HG02678 (cell line): ENCODE measurements around the gene YWHAH.

ENCODE experiments used
- ATAC-seq: cut with Tn5 transposase; IDR thresholded peaks from one replicate; pipeline ENCODE4 v1.9.1; 2021; ENCODE audit warnings: mild to moderate bottlenecking, moderate library complexity; ENCODE audit not compliant: unreplicated experiment

Gene YWHAH

DNA sequence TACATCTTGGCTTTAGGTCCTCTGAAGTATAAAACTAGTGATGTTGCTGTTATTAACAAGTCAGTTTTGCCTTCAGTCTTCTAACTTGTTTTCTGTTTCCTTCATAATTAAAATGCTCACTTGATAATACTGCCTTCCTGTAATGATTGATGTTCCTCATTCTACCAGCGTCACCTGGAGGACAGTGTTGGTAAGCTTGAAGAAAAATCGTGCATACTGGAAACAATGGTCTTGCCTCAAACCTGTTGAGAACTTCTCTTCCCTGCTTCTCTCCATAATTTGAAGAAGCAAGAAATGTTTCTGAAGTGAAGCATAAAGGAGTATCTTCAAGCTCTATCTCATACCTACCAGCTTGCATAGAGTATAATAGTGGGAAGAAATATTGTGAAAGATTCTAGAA lies 3.0 kb downstream of the YWHAH start:
- no peak for ATAC-seq

GRCh38 chr22:31948002-31948401 lies 3.7 kb downstream of the YWHAH start:
- ATAC-seq: no peak

- no peak for ATAC-seq
Measured at GRCh38 chr22:31950226-31950625, 5.9 kb downstream of the YWHAH start.

- ATAC-seq: no peak
Measured at GRCh38 chr22:31951194-31952093, 7.1 kb downstream of the YWHAH start.

GRCh38 chr22:31952094-31952401 lies 7.7 kb downstream of the YWHAH start:
- ATAC-seq: no peak

DNA sequence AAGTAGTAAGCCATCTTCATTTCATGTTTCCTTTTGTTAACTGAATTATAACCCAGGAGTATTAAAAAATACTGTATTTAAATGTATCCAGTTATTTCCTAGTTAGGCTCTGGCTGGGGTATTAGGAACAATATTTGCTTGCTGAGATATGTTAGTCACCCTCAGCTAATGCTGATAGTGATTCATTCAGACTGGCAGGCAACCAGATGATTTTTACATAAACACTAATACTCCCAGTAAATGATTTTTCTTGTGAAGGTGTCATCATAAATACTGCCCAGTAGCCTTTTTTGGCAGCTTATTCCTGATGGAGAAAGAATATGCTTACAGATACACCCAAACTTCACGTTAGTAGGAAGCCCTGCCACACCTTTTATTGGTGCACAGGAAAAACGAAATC lies 8.1 kb downstream of the YWHAH start:
- no peak for ATAC-seq

GRCh38 chr22:31953261-31953660 lies 8.9 kb downstream of the YWHAH start:
- no peak for ATAC-seq

DNA sequence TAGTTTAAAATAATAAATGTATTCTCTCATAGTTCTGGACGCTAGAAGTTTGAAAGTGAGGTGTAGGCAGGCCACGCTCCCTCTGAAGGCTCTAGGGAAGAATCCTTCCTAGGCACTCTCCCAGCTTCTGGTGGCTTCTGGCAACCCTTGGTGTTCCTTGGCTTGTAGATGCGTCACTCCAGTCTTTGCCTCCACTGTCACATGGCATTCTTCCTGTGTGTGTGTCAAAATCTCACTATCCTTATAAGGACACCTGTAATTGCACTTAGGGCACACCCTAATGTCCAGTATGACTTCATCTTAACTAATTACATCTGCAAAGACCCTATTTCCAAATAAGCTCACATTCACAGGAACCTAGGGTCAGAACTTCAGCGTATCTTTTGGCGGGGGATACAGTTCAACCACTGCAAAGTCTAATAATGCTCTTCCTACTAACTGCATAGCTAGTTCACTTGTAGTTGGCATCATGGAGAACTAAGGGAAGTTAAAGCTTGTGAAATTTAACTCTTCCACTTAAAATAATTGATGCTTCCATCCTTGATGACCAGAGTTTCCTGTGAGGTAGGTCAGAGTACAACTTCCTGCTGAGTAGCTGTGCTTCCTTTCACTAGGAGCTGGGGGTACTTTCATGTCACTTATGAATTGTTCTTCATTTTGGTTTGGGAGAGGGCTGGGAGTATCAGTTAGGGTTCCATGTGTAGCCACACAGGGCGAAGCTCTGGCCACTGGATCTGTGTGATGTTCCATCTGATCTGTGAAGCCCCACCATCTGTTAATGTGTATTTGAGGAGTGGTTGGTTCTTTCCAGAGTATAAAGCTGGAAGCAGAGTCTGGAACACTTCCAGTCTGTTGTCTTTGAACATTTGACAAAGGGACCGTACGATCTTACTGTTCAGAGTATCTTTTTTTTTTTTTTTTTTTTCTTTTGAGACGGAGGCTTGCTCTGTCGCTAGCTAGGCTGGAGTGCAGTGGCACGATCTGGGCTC lies 10.5 kb downstream of the YWHAH start:
- no peak for ATAC-seq

GRCh38 chr22:31956360-31956759 lies 12.0 kb downstream of the YWHAH start:
- ATAC-seq: no peak

DNA sequence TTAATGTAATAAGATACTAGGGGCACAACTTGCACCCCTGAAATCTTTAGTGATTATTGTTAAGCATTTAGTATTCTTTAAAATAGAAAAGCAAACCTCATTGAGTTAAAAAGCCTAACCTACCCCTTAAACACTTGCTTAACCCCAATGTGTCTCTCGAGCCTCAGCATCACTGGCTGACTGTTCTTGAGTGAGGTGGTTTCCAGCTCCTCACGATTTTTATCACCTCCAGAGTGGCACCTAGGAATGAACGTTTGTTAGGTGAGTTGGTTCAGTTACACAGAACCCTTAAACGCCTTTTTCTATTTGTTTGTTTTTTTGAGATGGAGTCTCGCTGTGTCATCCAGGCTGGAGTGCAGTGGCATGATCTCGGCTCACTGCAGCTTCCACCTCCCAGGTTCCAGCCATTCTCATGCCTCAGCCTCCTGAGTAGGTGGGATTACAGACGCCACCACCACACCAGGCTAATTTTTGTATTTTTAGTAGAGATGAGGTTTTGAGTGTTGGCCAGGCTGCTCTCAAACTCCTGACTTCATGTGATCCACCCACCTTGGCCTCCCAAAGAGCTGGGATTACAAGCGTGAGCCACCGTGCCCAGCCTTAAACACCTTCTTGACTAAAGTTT lies 13.7 kb downstream of the YWHAH start:
- no peak for ATAC-seq

- ATAC-seq: no peak
Measured at GRCh38 chr22:31958625-31959239, 14.4 kb downstream of the YWHAH start.

- no peak for ATAC-seq
Measured at GRCh38 chr22:31960767-31961166, 16.4 kb downstream of the YWHAH start.

DNA sequence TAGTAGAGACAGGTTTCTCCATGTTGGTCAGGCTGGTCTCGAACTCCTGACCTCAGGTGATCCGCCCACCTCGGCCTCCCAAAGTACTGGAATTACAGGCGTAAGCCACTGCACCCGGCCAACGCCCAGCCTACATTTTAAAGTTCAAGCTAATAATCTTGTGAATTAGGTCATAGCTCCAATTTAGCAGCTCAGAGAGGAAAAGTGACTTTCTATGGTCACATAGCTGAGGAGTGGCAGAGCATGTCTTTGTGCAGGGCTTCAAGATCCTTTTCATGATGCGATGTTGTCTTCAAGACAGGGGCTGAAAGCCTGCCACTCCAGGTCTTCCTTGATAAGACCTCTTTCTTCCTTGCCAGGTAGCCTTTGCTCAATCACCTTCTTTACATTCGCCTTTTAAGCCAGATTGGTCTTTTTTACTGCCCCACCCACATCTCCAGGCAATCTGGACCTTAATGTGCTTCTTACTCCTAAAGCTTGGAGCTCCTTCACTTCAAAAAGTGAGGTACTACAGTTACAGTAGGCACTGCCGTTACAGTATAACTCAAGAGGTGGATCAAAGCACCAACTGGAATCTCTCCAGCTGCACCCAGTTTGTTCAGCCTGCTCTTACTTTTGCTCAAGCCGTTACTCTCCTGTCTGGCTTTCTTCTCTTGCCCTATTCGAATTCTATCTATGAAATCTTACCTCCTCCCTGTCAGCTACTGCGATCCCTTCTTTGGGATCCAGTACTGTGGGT lies 18.2 kb downstream of the YWHAH start:
- ATAC-seq: no peak

DNA sequence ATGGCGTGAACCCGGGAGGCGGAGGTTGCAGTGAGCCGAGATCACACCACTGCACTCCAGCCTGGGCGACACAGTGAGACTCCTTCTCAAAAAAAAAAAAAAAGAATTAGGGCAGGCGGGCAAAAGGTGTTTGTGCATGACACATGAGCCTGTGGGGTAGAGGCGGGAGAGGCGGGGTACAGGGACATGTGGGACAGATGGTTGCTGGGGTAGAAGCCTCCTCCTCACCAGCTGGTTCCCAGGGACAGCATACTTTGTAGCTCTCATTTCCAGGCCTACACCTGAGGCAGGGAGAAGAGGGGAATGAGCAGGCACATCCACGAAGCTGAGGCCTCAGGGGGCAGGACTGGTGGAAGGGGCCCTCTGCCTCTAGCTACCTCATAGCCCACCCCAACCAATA lies 23.7 kb downstream of the YWHAH start:
- no peak for ATAC-seq

DNA sequence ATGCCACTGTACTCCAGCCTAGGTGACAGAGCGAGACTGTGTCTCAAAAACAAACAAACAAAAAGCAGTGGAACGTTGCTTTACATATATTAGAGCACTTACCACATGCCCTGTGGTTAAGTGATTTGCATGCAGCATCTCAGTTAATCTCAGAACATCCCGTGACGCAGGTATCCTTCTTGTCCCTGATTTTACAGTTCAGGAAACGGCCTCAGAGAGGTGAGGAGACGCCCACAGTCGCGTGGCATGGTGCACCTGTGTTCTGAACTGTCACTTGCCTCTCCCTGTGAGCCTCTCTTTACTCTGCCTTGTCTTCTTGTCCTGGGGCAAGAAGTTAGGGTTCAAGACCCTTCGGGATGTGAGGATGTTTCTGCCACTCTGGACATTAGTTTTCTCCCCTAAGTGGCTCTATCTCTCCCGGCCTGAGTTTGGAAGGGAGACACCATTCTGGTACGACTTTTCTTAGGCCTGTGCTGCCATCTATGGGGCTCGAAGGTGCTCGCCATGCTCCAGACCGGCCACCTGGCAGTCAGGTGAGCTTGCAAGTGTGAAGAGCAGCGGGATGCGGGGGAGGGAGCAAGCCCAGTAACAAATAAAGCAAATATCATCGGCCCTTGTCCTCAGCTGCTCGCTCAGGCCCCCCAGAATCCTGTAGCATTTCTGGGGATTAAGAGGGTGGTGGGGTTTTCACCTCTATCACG lies 25.6 kb downstream of the YWHAH start:
- peak; percentile 49 for ATAC-seq

DNA sequence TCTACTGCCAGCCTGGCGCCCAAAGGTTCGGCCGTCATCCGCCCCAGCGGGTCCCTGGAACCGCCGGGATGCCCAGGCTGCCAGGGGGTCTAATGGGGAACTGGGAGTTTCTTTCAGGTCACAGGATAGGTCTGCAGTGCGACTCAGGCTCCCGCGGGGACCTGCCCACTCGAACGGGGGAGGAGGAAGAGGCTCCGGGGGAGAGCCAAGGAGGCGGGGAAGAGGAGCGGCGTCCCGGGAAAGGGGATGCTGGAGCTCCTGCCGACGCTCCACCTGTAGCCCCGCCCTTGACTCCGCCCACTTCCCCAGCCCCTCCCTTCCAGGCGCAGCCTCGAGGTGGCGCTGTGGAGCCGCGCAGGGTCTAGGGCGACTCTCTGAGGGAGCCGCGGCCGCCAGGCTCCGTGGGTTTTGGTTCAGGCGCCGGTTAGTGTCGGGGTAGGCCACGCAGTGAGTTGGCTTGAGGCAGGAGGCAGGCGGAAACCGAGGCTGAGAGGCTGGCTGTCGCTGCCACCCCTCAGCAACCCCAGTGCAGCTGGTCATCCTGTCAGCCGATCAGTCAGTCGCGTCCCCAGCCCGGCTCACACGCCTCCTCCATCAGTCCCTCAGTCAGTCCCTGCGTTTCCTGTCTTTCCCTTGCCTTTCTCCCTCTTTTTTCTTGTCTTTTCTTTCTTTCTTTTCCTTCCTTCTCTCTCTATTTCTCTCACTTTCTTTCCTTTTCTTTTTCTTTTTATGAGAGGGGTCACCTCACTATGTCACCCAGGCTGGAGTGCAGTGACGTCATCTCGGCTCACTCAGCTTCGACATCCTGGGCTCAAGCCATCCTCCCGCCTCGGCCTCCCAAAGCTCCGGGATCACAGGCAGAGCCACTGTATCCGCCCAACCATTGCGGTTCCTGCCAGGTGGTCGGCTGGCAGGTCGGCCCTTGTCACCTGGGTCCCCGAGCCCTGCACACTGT lies 26.4 kb downstream of the YWHAH start:
- ATAC-seq: no peak

DNA sequence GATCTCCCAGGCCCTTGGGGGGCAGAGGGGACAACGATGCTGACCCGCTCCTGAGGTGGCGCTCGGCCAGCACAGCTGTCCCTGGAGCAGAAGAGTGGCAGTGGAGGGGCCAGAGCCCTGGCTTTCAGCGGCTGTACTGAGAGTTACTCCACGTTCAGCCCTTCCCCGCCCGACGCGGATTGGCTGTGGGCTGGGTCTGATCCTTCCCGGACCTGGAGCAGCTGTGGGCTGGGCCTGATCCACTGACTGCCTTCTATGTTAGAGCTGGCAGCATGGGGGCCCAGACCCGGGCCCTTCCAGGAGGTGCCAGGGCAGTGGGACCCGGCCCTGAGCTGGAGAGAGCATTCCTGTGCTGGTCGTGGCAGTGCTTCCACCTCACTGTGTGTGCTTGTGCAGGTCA lies 27.8 kb downstream of the YWHAH start:
- ATAC-seq: no peak

GRCh38 chr22:31973739-31974138 lies 29.4 kb downstream of the YWHAH start:
- ATAC-seq: no peak
